HG03135 (cell line): Measurements from ENCODE around the gene SMCO1.
"Not testable (repeated sequence)": the region's sequence is repeated elsewhere in the genome, so short reads cannot be mapped to it uniquely, and the experiment has no call there.

Source experiments
- ATAC-seq: cut with Tn5 transposase; IDR thresholded peaks from one replicate; pipeline ENCODE4 v1.9.1; 2021; ENCODE audit warnings: mild to moderate bottlenecking, moderate library complexity; ENCODE audit not compliant: unreplicated experiment

Gene SMCO1

GRCh38 chr3:196523841-196524240 is 8.7 kb upstream of the SMCO1 start:
- no peak for ATAC-seq

GRCh38 chr3:196521291-196521690 is 6.1 kb upstream of the SMCO1 start:
- not testable (repeated sequence) for ATAC-seq

GRCh38 chr3:196519718-196520082 is 4.6 kb upstream of the SMCO1 start:
- ATAC-seq = no peak

GRCh38 chr3:196518966-196519717 is 4.0 kb upstream of the SMCO1 start:
- no peak for ATAC-seq

GRCh38 chr3:196517919-196518318 is 2.8 kb upstream of the SMCO1 start:
- no peak for ATAC-seq

GRCh38 chr3:196517162-196517800 is 2.1 kb upstream of the SMCO1 start:
- ATAC-seq = no peak

- ATAC-seq = no peak
Measured at GRCh38 chr3:196514350-196514716, 813 bp downstream of the SMCO1 start.

GRCh38 chr3:196513697-196514349 is 1.3 kb downstream of the SMCO1 start:
- no peak for ATAC-seq

GRCh38 chr3:196511646-196512425 is 3.3 kb downstream of the SMCO1 start:
- not testable (repeated sequence) for ATAC-seq

- not testable (repeated sequence) for ATAC-seq
Measured at GRCh38 chr3:196511108-196511507, 4.0 kb downstream of the SMCO1 start.

GRCh38 chr3:196506687-196507086 is 8.5 kb downstream of the SMCO1 start:
- ATAC-seq = no peak

- ATAC-seq = no peak
Measured at GRCh38 chr3:196504556-196504955, 10.6 kb downstream of the SMCO1 start.

- ATAC-seq = not testable (repeated sequence)
Measured at GRCh38 chr3:196504077-196504398, 11.1 kb downstream of the SMCO1 start.

- ATAC-seq = peak; percentile 75
Measured at GRCh38 chr3:196503196-196504076, 11.7 kb downstream of the SMCO1 start, which contains the start of gene RNF168. RNF168 (minus strand) TSS chr3:196503768; CDS start chr3:196503173, 595 bp downstream.

GRCh38 chr3:196502775-196503195 is 12.4 kb downstream of the SMCO1 start:
- ATAC-seq = peak; percentile 12

- no peak for ATAC-seq
Measured at GRCh38 chr3:196501316-196502044, 13.7 kb downstream of the SMCO1 start.

- no peak for ATAC-seq
Measured at GRCh38 chr3:196499807-196500524, 15.2 kb downstream of the SMCO1 start.

- ATAC-seq = no peak
Measured at GRCh38 chr3:196499061-196499460, 16.1 kb downstream of the SMCO1 start.

GRCh38 chr3:196498297-196498696 is 16.8 kb downstream of the SMCO1 start:
- ATAC-seq = no peak
